SK-N-SH (cell line): ENCODE results near the gene MIPOL1.

ENCODE experiments used
- FOXM1 ChIP-seq: IDR thresholded peaks from 2 replicates; pipeline ENCODE4 v1.4.0; 2012; ENCODE audit warnings: low read depth, mild to moderate bottlenecking
- GABPA ChIP-seq: IDR thresholded peaks from 2 replicates; pipeline ENCODE4 v1.4.0; 2012; ENCODE audit warnings: low read depth, mild to moderate bottlenecking
- MXI1 ChIP-seq: IDR thresholded peaks from 2 replicates; pipeline ENCODE4 v1.6.1; 2012; ENCODE audit warnings: mild to moderate bottlenecking, low read depth, low read length, improper control_type of control experiment
- NRF1 ChIP-seq: IDR thresholded peaks from 2 replicates; pipeline ENCODE4 v1.6.1; 2012; ENCODE audit warnings: low read depth, mild to moderate bottlenecking, low read length
- POLR2AphosphoS5 ChIP-seq: IDR thresholded peaks from 2 replicates; pipeline ENCODE4 v1.6.1; 2012; ENCODE audit warnings: low read depth, low read length
- RAD21 ChIP-seq: IDR thresholded peaks from 2 replicates; pipeline ENCODE4 v1.6.1; 2012; ENCODE audit warnings: mild to moderate bottlenecking, low read length
- RFX5 ChIP-seq: IDR thresholded peaks from 2 replicates; pipeline ENCODE4 v1.6.1; 2012; ENCODE audit warnings: mild to moderate bottlenecking, improper control_type of control experiment, low read length
- SIN3A ChIP-seq: IDR thresholded peaks from 2 replicates; pipeline ENCODE4 v1.6.1; 2012; ENCODE audit warnings: low read depth, mild to moderate bottlenecking, low read length, moderate library complexity, borderline replicate concordance
- SMC3 ChIP-seq: IDR thresholded peaks from 2 replicates; pipeline ENCODE4 v1.6.1; 2012; ENCODE audit warnings: low read depth, low read length, improper control_type of control experiment
- TAF1 ChIP-seq: IDR thresholded peaks from 2 replicates; pipeline ENCODE4 v1.6.1; 2012; ENCODE audit warnings: low read depth, mild to moderate bottlenecking, low read length, moderate library complexity, borderline replicate concordance
- YY1 ChIP-seq: IDR thresholded peaks from 2 replicates; pipeline ENCODE4 v1.4.0; 2012; ENCODE audit warnings: low read depth, mild to moderate bottlenecking
- TF ChIP-seq, protein P1 (sequence below): fragments of 200-600 bp; sonication (generic); IDR thresholded peaks from 2 replicates; pipeline ENCODE4 v1.6.1; 2017; ENCODE audit warnings: antibody characterized with exemption, mild to moderate bottlenecking, moderate library complexity
- TF ChIP-seq, protein P2 (sequence below): IDR thresholded peaks from 2 replicates; pipeline ENCODE4 v1.4.0; 2012; ENCODE audit warnings: low read depth, borderline replicate concordance

DNA sequence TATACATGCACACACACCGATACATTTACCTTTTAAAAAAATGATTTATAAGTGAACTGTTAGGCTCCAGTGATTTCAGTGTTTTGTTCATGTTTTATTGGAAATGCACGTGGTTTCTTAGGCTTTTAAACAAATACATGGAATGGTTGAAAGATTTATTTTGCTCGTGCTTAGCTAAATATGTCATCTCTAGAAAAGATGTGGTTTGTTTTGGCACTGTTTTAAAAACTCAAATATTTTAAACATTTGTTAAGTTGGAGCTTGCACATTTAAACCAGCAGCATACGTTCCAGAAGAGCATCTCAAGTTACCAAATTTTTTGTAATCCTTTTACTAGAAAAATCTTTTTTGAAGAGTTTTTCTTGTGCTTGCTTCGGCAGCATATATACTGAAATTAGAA lies 352.8 kb downstream of the MIPOL1 start:
- TF ChIP-seq YY1, result no peak
- TF ChIP-seq, protein P1, sequence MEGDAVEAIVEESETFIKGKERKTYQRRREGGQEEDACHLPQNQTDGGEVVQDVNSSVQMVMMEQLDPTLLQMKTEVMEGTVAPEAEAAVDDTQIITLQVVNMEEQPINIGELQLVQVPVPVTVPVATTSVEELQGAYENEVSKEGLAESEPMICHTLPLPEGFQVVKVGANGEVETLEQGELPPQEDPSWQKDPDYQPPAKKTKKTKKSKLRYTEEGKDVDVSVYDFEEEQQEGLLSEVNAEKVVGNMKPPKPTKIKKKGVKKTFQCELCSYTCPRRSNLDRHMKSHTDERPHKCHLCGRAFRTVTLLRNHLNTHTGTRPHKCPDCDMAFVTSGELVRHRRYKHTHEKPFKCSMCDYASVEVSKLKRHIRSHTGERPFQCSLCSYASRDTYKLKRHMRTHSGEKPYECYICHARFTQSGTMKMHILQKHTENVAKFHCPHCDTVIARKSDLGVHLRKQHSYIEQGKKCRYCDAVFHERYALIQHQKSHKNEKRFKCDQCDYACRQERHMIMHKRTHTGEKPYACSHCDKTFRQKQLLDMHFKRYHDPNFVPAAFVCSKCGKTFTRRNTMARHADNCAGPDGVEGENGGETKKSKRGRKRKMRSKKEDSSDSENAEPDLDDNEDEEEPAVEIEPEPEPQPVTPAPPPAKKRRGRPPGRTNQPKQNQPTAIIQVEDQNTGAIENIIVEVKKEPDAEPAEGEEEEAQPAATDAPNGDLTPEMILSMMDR, result no peak
- TF ChIP-seq SIN3A, result no peak
- TF ChIP-seq, protein P2, sequence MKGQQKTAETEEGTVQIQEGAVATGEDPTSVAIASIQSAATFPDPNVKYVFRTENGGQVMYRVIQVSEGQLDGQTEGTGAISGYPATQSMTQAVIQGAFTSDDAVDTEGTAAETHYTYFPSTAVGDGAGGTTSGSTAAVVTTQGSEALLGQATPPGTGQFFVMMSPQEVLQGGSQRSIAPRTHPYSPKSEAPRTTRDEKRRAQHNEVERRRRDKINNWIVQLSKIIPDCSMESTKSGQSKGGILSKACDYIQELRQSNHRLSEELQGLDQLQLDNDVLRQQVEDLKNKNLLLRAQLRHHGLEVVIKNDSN, result no peak
- no peak for TF ChIP-seq SMC3
- no peak for TF ChIP-seq RAD21
- no peak for TF ChIP-seq RFX5
- no peak for TF ChIP-seq NRF1
- no peak for TF ChIP-seq GABPA
- TF ChIP-seq FOXM1, result no peak
- no peak for TF ChIP-seq POLR2AphosphoS5
- no peak for TF ChIP-seq TAF1
- TF ChIP-seq MXI1, result no peak
